ENCODE measurements around the gene MLXIPL.

- TF ChIP-seq POLR2AphosphoS5 (IDR thresholded peaks at IDR 0.05; ENCODE audit: borderline replicate concordance, low read depth, low read length) = no peak
- no peak for TF ChIP-seq EZH2 (IDR thresholded peaks at IDR 0.05)
- no peak for TF ChIP-seq FOXP2 (optimal IDR thresholded peaks at IDR 0.05; ENCODE audit: control extremely low read depth, extremely low read length, insufficient read depth)
Measured at GRCh38 chr7:73669288-73669701, 45.0 kb upstream of the MLXIPL start.
